ENCODE results near the gene SNRNP40. TPM values are rescaled to one million over a fixed set of nuclear protein-coding genes. Genes with fewer than 3 reads are reported as not detected.

SNRNP40 gene
- total RNA-seq, 1 experiment from 2014 or later = 81.0 TPM

DNA sequence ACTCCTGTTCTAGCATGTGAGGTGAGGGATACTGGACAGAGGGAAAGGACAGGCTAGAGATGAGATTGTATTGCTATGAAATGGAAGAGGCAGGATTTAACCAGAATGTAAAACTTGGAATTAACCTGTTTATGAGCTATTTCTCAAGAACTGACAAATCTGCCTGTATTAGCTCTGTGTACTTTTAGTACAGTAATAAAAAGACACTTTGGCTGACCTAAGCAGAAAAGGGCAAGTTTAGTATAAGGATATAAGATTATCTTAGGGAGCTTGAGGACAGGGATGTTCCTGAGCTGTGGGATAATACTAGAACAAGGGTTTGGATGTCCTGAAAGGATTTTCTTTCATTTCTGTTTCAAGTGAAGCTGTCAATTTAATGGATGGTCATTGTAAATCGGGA lies 11.4 kb upstream of the SNRNP40 start:
- Mint-ChIP-seq H3K27ac (ENCODE audit: unreplicated experiment) (no peak overlapping the region), H3K4me1 (ENCODE audit: low read depth, unreplicated experiment) (peaks cover 8% of the 10 kb centered on the region), H3K9me3 (ENCODE audit: low read depth, unreplicated experiment) (no peaks in the 10 kb centered on the region), H3K36me3 (ENCODE audit: insufficient read depth, unreplicated experiment) (peaks cover 13% of the 10 kb centered on the region), H3K27me3 (ENCODE audit: unreplicated experiment) (no peaks in the 10 kb centered on the region), H3K4me3 (ENCODE audit: low read depth, unreplicated experiment) (no peak overlapping the region)
- TF ChIP-seq, protein P1, sequence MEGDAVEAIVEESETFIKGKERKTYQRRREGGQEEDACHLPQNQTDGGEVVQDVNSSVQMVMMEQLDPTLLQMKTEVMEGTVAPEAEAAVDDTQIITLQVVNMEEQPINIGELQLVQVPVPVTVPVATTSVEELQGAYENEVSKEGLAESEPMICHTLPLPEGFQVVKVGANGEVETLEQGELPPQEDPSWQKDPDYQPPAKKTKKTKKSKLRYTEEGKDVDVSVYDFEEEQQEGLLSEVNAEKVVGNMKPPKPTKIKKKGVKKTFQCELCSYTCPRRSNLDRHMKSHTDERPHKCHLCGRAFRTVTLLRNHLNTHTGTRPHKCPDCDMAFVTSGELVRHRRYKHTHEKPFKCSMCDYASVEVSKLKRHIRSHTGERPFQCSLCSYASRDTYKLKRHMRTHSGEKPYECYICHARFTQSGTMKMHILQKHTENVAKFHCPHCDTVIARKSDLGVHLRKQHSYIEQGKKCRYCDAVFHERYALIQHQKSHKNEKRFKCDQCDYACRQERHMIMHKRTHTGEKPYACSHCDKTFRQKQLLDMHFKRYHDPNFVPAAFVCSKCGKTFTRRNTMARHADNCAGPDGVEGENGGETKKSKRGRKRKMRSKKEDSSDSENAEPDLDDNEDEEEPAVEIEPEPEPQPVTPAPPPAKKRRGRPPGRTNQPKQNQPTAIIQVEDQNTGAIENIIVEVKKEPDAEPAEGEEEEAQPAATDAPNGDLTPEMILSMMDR (IDR thresholded peaks at IDR 0.05; ENCODE audit: unreplicated experiment) = no peak
- intact Hi-C loops (cut with micrococcal nuclease; ENCODE audit: unreplicated experiment) = no loop called here
- DNase-seq = no peak
- CTCF ChIA-PET = interaction anchor here (0.6 kb wide), 1 partner anchor 227 kb away, joined by 5 read pairs; no protein-coding TSS in a partner anchor
- BruUV-seq (replicated peaks) = no TSS peak

DNA sequence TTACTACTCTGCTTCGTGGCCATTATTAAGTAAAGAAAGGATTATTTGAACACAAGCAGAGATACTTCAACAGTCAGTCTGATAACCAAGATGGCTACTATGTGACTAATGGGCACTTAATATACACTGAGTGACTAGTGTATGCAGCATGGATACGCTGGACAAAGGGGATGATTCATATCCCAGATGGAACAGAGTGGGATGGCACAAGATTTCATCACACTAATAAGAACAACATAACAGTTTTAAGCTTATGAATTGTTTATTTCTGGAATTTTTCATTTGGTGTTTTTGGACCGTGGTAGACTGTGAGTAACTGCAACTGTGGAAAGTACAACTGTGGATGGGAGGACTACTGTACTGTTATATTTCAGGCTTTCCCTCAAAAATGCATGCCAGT lies 9.7 kb upstream of the SNRNP40 start:
- no peak overlapping the region for H3K27ac Mint-ChIP-seq (ENCODE audit: unreplicated experiment)
- CTCF ChIA-PET = no interaction called here
- DNase-seq = no peak
- no TSS peak for BruUV-seq (replicated peaks)
- H3K27me3 Mint-ChIP-seq (ENCODE audit: unreplicated experiment) = no peaks in the 10 kb centered on the region
- H3K4me3 Mint-ChIP-seq (ENCODE audit: low read depth, unreplicated experiment) = no peak overlapping the region
- H3K36me3 Mint-ChIP-seq (ENCODE audit: insufficient read depth, unreplicated experiment) = peaks cover 4% of the 10 kb centered on the region
- TF ChIP-seq, protein P1 (IDR thresholded peaks at IDR 0.05; ENCODE audit: unreplicated experiment) = no peak
- no peaks in the 10 kb centered on the region for H3K9me3 Mint-ChIP-seq (ENCODE audit: low read depth, unreplicated experiment)
- H3K4me1 Mint-ChIP-seq (ENCODE audit: low read depth, unreplicated experiment) = peaks cover 8% of the 10 kb centered on the region
- intact Hi-C loops (cut with micrococcal nuclease; ENCODE audit: unreplicated experiment) = no loop called here

GRCh38 chr1:31302709-31303441 lies 6.3 kb upstream of the SNRNP40 start:
- no peak overlapping the region for H3K27ac Mint-ChIP-seq (ENCODE audit: unreplicated experiment)
- peaks cover 4% of the 10 kb centered on the region for H3K36me3 Mint-ChIP-seq (ENCODE audit: insufficient read depth, unreplicated experiment)
- intact Hi-C loops (cut with micrococcal nuclease; ENCODE audit: unreplicated experiment) = no loop called here
- no peak for DNase-seq
- H3K4me1 Mint-ChIP-seq (ENCODE audit: low read depth, unreplicated experiment) = peaks cover 8% of the 10 kb centered on the region
- no peaks in the 10 kb centered on the region for H3K9me3 Mint-ChIP-seq (ENCODE audit: low read depth, unreplicated experiment)
- no TSS peak for BruUV-seq (replicated peaks)
- H3K4me3 Mint-ChIP-seq (ENCODE audit: low read depth, unreplicated experiment) = no peak overlapping the region
- CTCF ChIA-PET = no interaction called here
- no peaks in the 10 kb centered on the region for H3K27me3 Mint-ChIP-seq (ENCODE audit: unreplicated experiment)
- TF ChIP-seq, protein P1 (IDR thresholded peaks at IDR 0.05; ENCODE audit: unreplicated experiment) = no peak

GRCh38 chr1:31300193-31300592 lies 3.6 kb upstream of the SNRNP40 start:
- DNase-seq = no peak
- no TSS peak for BruUV-seq (replicated peaks)

More at GRCh38 chr1:31300193-31300592, 3.6 kb upstream of the SNRNP40 start:
- TF ChIP-seq, protein P1 (IDR thresholded peaks at IDR 0.05; ENCODE audit: unreplicated experiment) = no peak
- no peaks in the 10 kb centered on the region for H3K9me3 Mint-ChIP-seq (ENCODE audit: low read depth, unreplicated experiment)
- no peak overlapping the region for H3K27ac Mint-ChIP-seq (ENCODE audit: unreplicated experiment)
- H3K4me3 Mint-ChIP-seq (ENCODE audit: low read depth, unreplicated experiment) = no peak overlapping the region
- H3K4me1 Mint-ChIP-seq (ENCODE audit: low read depth, unreplicated experiment) = peaks cover 14% of the 10 kb centered on the region
- no peaks in the 10 kb centered on the region for H3K27me3 Mint-ChIP-seq (ENCODE audit: unreplicated experiment)
- CTCF ChIA-PET = no interaction called here
- H3K36me3 Mint-ChIP-seq (ENCODE audit: insufficient read depth, unreplicated experiment) = peaks cover 4% of the 10 kb centered on the region
- intact Hi-C loops (cut with micrococcal nuclease; ENCODE audit: unreplicated experiment) = no loop called here

All from Calu3 (cell line).